SHP77 treated with DMSO at 0.1 percent for 48 hours (cell line): Measurements from ENCODE around the gene FBXO38.
A peak's percentile ranks its signal among the peaks of the same experiment; 100 is the strongest.

ENCODE experiments used
- DNase-seq: peaks from one replicate; lab custom pipeline; 2025; lab: John Stamatoyannopoulos, UW

The FBXO38 gene

GRCh38 chr5:148386041-148386440 lies 2.3 kb downstream of the FBXO38 start:
- DNase-seq = no peak

DNA sequence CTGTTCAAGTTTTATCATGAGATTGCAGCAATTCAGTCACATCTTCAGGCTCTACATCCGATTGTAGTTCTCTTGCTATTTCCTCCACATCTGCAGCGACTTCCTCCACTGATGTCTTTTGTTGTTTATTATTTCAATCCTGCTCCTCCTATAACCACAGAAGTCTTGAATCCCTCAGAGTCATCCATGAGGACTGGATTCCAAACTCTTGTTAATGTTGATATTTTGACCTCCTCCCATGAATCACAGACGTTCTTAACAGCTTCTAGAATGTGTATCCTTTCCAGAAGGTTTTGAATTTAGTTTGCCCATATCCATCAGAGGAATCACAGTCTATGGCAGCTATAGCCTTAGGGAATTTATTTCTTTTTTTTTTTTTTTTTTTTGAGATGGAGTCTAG lies 3.6 kb downstream of the FBXO38 start:
- no peak for DNase-seq

DNA sequence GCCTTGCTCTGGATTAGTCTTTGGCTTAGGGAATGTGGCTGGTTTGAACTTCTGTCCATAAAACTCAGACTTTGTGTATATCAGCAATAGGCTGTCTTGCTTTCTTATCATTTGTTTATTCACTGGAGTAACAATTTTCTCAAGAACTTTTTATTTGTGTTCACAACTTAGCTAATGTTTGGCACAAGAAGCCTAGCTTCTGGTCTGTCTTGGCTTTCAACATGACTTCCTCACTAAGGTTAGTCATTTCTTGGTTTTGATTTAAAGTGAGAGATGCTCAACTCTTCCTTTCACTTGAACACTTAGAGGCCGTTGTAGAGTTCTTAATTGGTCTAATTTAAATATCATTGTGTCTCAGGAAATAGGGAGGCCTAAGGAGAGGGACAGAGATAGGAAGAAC lies 4.9 kb downstream of the FBXO38 start:
- no peak for DNase-seq

- no peak for DNase-seq
Measured at GRCh38 chr5:148390914-148391313, 7.2 kb downstream of the FBXO38 start.

- no peak for DNase-seq
Measured at GRCh38 chr5:148391422-148391821, 7.7 kb downstream of the FBXO38 start.

DNA sequence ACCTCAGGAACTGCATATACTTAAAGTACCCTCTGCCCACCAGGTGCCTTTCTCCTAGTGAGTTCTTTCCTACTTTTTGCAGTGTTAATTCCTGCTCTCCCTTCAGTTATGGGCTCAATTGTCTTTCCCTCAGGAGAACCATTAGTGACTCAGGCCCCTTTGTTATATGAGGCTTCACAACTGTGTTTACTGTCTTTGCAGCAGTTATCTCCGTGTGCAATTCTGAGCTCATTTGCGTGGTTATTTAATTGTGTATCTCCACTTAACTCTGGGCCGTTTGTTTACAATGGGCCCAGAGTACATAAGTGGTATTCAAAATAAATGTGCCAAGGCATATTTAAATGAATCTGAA lies 9.6 kb downstream of the FBXO38 start:
- peak; percentile 10 for DNase-seq

DNA sequence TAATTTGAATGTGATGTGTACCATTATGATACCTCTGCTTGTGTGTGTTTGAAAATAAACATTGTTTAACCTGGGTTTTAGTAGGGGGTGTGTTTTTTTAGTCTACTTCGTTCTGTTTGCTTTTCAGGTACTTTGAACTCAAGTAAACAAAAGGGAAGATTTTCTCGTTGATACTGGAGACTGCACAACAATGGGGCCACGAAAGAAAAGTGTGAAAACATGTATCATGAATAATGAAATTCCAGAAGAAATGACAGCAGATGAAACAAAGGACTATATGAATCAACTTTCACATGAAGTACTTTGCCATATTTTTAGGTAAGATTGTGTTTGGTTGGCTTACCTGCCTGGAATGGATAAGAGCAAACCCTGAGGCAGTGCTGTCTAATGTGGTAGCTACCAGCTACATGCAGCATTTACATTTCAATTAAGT lies 10.8 kb downstream of the FBXO38 start:
- DNase-seq = no peak

- no peak for DNase-seq
Measured at GRCh38 chr5:148395031-148395430, 11.3 kb downstream of the FBXO38 start.

DNA sequence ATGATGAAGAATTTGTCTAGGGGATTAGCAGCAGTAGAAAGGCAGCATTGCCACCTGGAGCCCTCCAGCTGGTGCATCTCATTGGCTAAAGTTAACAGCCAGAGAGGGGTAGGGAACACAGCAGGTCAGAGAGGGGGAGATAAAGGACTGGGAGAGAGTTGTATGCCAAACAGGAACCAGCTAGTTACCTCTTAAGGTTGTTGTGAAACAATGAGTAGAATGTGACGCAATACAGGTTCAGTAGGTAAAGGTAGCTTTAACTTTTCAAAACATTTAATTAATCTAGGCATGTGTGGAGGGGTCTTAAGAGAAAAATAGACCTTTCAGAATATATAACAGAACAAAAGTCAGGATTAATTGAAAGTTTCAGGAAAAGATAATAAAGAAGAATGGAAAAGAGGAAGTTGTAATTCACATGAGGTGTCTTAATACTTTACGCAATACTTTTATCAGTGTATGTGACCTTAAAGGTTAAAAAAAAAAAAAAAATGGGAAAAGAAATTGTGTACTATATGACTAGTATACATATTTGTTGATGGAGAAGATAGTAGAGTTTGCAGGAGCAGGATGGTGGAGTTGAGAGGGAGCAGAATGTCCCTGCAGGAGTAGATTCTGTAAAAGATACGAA lies 14.3 kb downstream of the FBXO38 start:
- DNase-seq = no peak

- no peak for DNase-seq
Measured at GRCh38 chr5:148398698-148399121, 15.0 kb downstream of the FBXO38 start.

GRCh38 chr5:148401604-148402003 lies 17.8 kb downstream of the FBXO38 start:
- no peak for DNase-seq

GRCh38 chr5:148403344-148403743 lies 19.6 kb downstream of the FBXO38 start:
- no peak for DNase-seq

- DNase-seq = no peak
Measured at GRCh38 chr5:148406406-148406805, 22.6 kb downstream of the FBXO38 start.

GRCh38 chr5:148408092-148408491 lies 24.3 kb downstream of the FBXO38 start:
- DNase-seq = no peak

- no peak for DNase-seq
Measured at GRCh38 chr5:148412124-148412523, 28.4 kb downstream of the FBXO38 start.

- DNase-seq = no peak
Measured at GRCh38 chr5:148414833-148415232, 31.1 kb downstream of the FBXO38 start.

GRCh38 chr5:148416416-148416815 lies 32.7 kb downstream of the FBXO38 start:
- no peak for DNase-seq

DNA sequence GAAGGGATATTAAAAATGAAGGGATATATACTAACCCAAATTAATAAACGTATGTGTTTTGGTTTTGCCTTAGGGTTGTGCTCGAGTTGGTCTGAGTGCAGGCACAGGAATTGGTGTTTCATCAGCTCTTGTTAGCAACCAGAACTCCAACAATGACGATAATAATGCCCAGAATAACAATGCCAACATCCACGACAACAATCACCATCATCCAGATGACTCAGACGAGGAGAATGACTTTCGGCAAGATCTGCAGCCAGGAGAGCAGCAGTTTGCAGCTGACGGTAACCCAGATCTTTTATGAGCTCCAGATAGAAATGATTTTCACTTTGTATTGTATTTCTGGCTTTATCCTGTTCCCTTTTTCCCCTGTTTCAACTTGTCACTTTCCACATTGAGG lies 33.2 kb downstream of the FBXO38 start:
- DNase-seq = no peak

DNA sequence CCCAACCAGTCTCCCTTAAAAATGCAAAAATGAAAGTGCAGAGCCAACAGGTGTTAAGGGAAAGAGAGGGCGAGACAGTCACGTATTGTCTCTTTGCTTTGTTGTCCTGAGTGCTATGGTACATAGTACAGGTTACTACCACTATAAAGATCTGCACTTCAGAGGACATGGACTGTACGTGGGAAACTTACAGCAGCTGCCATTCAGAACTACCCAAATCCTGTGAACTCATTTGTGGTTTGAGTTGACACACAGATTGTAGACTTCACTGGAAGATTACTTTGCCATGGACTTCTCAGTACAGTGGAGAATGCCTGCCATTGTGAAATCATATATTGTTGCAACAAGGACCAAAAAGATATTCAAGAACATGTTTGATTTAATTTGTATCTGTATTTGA lies 34.8 kb downstream of the FBXO38 start:
- no peak for DNase-seq

DNA sequence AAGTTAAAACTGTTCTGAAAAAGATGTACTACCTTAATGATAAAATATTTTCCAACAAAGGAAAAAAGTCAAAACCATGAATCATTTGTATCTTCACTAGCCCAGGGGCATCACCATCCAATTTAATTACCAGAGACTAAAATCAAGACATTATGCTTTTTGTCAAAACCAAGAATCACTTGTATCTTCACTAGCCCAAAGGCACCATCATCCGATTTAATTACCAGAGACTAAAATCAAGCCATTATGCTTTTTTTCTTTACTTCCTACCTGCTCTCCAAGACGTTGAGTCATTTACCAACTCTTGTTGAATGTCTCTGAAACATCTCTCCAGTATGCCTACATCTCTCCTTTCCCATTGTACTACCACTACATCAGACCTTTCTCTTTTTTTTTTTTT lies 37.9 kb downstream of the FBXO38 start:
- no peak for DNase-seq

DNA sequence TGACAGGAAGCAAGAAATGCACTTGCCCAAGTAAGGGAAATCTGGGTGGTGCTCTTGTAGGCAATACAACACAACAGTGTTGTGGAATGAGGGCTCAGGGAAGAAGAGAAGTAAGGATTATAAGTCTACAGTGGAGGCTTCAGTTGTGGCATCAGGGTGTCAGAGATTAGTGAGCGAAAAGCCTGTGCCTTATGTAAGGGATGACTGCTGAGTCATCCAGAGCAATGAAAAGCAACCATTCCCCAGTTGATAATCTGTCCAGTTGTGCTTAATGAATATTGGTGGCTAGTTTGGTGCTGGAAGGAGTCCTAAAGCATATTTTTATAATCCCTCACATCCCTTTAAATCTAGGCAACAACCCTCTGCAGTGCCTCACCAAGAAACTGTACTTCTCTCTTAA lies 42.0 kb downstream of the FBXO38 start:
- DNase-seq = no peak

DNA sequence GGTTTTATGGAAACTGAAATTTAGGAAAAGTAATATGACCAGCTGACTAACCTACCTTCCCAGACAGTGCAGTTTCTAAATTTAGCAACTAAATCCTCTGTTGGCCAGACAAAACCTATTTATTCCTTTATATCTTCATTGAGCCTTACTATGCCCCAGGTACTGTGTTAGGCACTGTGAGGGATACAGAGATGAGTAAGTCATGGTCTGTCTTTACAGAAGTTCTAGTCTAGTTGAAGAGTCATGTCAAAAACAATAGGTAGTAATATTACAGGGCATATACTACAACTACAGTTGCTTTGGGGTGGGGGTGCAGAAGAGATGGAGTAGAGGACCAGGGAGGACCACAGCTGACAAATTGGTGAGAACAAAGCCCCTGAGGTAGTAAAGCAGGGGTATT lies 42.8 kb downstream of the FBXO38 start:
- no peak for DNase-seq

DNA sequence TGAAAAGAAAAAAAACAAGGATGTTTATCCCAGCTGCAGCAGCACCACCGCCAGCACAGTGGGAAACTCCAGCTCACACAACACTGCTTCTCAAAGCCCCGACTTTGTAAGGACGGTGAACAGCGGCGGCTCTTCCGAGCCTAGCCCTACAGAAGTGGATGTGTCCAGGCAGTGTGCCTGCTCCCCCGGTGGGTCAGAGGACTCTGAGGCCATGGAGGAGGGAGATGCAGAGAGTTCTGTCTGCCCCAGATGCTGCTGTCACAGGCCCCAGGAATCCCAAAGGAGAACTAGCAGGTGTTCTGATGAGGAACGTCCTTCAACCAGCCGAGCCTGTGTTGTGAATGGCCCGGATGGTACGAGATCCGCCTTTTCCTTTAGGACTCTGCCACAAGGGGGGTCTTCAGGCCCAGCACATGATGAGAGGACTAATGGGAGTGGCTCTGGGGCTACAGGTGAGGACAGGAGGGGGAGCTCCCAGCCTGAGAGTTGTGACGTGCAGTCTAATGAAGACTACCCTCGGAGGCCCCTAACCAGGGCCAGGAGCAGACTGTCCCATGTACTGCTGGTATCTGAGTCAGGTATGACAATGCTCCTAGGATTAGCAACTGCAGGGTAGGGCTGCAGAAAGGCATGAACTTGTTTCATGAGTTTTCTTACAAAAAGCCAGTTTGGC lies 43.7 kb downstream of the FBXO38 start:
- no peak for DNase-seq

DNA sequence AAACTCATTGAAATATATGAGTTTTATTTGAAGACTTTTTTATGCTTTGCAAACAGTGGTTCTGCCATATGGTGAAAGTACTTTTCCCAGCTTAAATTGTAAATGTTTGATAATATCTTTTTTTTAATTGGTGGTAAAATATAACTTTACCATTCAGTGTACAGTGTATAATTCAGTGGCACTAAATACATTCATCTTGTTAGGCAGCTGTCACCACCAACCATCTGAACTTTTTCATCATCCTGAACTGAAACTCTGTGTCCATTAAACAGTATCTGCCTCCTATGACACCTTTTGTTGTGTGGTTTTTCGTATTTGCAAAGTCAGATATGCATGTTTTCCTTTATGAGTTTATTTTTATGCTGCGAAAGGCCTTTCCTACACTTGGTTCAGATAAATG lies 45.1 kb downstream of the FBXO38 start:
- DNase-seq = no peak
